HG03565 (cell line): ENCODE results near the gene TMC2.
"Not testable (repeated sequence)": the region's sequence is repeated elsewhere in the genome, so short reads cannot be mapped to it uniquely, and the experiment has no call there.

Experiments used
- ATAC-seq: cut with Tn5 transposase; IDR thresholded peaks from one replicate; pipeline ENCODE4 v1.9.1; 2021; ENCODE audit warnings: mild to moderate bottlenecking, moderate library complexity; ENCODE audit not compliant: unreplicated experiment

TMC2 gene

GRCh38 chr20:2657241-2657640, 120.9 kb downstream of the TMC2 start:
- ATAC-seq: no peak

GRCh38 chr20:2657674-2658073, 121.3 kb downstream of the TMC2 start:
- no peak for ATAC-seq

- ATAC-seq: no peak
Measured at GRCh38 chr20:2658414-2659354, 122.3 kb downstream of the TMC2 start.

- ATAC-seq: no peak
Measured at GRCh38 chr20:2659547-2659946, 123.2 kb downstream of the TMC2 start.

- no peak for ATAC-seq
Measured at GRCh38 chr20:2663364-2663886, 127.1 kb downstream of the TMC2 start.

GRCh38 chr20:2663887-2664719, 127.7 kb downstream of the TMC2 start, which contains the start of gene IDH3B:
TSS of gene IDH3B (minus strand) at chr20:2664216. CDS start at chr20:2664188, 28 bp downstream.
- ATAC-seq: peak; percentile 76

- ATAC-seq: no peak
Measured at GRCh38 chr20:2671977-2672376, 135.6 kb downstream of the TMC2 start.

- ATAC-seq: no peak
Measured at GRCh38 chr20:2672446-2672845, 136.1 kb downstream of the TMC2 start.

GRCh38 chr20:2673453-2673852, 137.1 kb downstream of the TMC2 start:
- no peak for ATAC-seq

- ATAC-seq: no peak
Measured at GRCh38 chr20:2680046-2680445, 143.7 kb downstream of the TMC2 start.

- ATAC-seq: not testable (repeated sequence)
Measured at GRCh38 chr20:2682040-2682439, 145.7 kb downstream of the TMC2 start.

- not testable (repeated sequence) for ATAC-seq
Measured at GRCh38 chr20:2684817-2685216, 148.4 kb downstream of the TMC2 start.

GRCh38 chr20:2687514-2687913, 151.1 kb downstream of the TMC2 start:
- no peak for ATAC-seq

- no peak for ATAC-seq
Measured at GRCh38 chr20:2688041-2688591, 151.7 kb downstream of the TMC2 start.

- ATAC-seq: no peak
Measured at GRCh38 chr20:2690213-2690612, 153.8 kb downstream of the TMC2 start.

- no peak for ATAC-seq
Measured at GRCh38 chr20:2690718-2691117, 154.3 kb downstream of the TMC2 start.

- ATAC-seq: no peak
Measured at GRCh38 chr20:2691127-2691526, 154.8 kb downstream of the TMC2 start.
